A673 (cell line): ENCODE measurements around the gene SLCO3A1. TPM values are rescaled to one million over a fixed set of nuclear protein-coding genes. Genes with fewer than 3 reads are reported as not detected.

Source experiments
- BruUV-seq: library from RNA; stranded (reverse); fragments of 400-500 nt; replicated peaks from 2 replicates; lab custom pipeline; 2021; lab: Mats Ljungman, UMichigan
- CTCF ChIA-PET: fragments of 300-600 bp; sonication (Branson Sonifier 250); formaldehyde crosslinking; loops from one replicate; lab custom pipeline; 2022; ENCODE audit warnings: antibody characterized with exemption; lab: Charles Lee
- POLR2A ChIA-PET: fragments of 300-600 bp; sonication (Branson Sonifier 250); formaldehyde crosslinking; loops from one replicate; lab custom pipeline; 2022; ENCODE audit warnings: antibody characterized with exemption; ENCODE audit not compliant: low non-redundant PET; lab: Charles Lee
- DNase-seq: peaks from one replicate; pipeline ENCODE4 v3.0.0-alpha.2; 2015; ENCODE audit warnings: low spot score
- H3K27ac ChIP-seq: fragments of 200-600 bp; sonication (generic); 2 replicates; pipeline ENCODE4 v1.5.1; 2016; ENCODE audit warnings: mixed run types, low read depth, mild to moderate bottlenecking, mixed read lengths, antibody characterized with exemption, low read length; ENCODE audit not compliant: poor library complexity, severe bottlenecking
- H3K27me3 ChIP-seq: fragments of 200-600 bp; sonication (generic); replicated peaks from 2 replicates; pipeline ENCODE4 v1.6.1; 2017; ENCODE audit warnings: mixed run types, low read depth, mild to moderate bottlenecking, mixed read lengths, antibody characterized with exemption, low read length; ENCODE audit not compliant: insufficient read depth, poor library complexity
- H3K36me3 ChIP-seq: fragments of 200-600 bp; sonication (generic); 2 replicates; pipeline ENCODE4 v1.6.1; 2016; ENCODE audit warnings: mixed run types, mild to moderate bottlenecking, mixed read lengths, antibody characterized with exemption, low read length; ENCODE audit not compliant: insufficient read depth, poor library complexity, severe bottlenecking
- H3K4me1 ChIP-seq: fragments of 200-600 bp; sonication (generic); 2 replicates; pipeline ENCODE4 v1.6.1; 2017; ENCODE audit warnings: mixed run types, mild to moderate bottlenecking, mixed read lengths, antibody characterized with exemption, low read length; ENCODE audit not compliant: insufficient read depth, poor library complexity, severe bottlenecking
- H3K4me3 ChIP-seq: fragments of 200-600 bp; sonication (generic); 2 replicates; pipeline ENCODE4 v1.5.1; 2016; ENCODE audit warnings: low read depth, mixed run types, mild to moderate bottlenecking, mixed read lengths, low read length; ENCODE audit not compliant: poor library complexity, severe bottlenecking
- H3K9me3 ChIP-seq: fragments of 200-600 bp; sonication (generic); 2 replicates; pipeline ENCODE4 v1.6.1; 2016; ENCODE audit warnings: mixed run types, low read depth, mild to moderate bottlenecking, mixed read lengths, antibody characterized with exemption, low read length; ENCODE audit not compliant: poor library complexity, severe bottlenecking
- EZH2 ChIP-seq: fragments of 200-600 bp; sonication (generic); IDR thresholded peaks from 2 replicates; pipeline ENCODE4 v1.6.1; 2017; ENCODE audit warnings: borderline replicate concordance, low read depth, mild to moderate bottlenecking, mixed read lengths, antibody characterized with exemption, low read length; ENCODE audit not compliant: poor library complexity, severe bottlenecking
- intact Hi-C: fragments of 100-400 bp; cut with micrococcal nuclease; formaldehyde crosslinking; loops from one replicate; pipeline ENCODE4 v1.10.0; 2022; ENCODE audit not compliant: unreplicated experiment
- total RNA-seq: library from RNA; stranded (reverse); gene quantifications from 2 replicates; pipeline ENCODE4 v1.2.3, GENCODE V29; 2021
- TF ChIP-seq, protein P1 (sequence below): fragments of 300-800, 200-600 bp; sonication (generic); conservative IDR thresholded peaks from 2 replicates; pipeline ENCODE4 v1.5.1; 2017; ENCODE audit warnings: low read depth, mild to moderate bottlenecking, antibody characterized with exemption, low read length, moderate library complexity, mixed read lengths

Gene SLCO3A1
- total RNA-seq, 1 experiment from 2014 or later: 16.6 TPM

DNA sequence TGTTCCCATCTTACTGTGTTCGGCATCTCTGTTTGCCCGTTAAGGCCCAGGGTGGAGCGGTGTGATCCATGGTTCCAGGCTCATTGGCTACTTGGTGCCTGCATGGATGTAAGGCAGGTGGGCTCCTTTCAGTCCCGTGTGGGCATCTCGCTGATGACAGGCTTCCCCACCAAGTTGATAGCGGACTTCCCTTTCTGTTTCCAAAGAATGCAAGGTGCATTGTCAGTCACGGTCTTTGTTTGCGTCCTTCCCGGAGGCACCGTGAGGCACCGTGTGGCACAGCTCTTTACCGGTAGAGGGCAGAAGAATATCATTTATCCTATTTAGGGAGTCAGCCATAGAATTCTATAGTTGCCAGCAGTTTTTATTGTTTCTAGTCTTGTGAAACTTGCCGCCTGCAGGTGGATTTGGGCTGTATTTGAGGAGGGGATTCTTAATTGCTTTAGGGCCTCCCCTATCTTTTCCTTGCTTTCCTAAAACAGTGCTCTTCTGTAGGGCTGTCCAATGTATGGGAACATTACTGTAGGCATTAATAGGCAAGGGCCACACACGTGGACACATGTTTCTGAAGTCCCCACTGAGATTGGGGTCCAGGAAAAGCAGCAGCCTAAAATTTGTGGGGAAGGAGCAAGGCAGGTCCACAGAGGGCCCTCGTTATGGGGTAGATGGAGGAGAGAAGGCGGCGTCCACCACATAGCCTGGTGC lies 244.1 kb downstream of the SLCO3A1 start:
- CTCF ChIA-PET: interaction anchor here (0.5 to 0.7 kb wide), 3 partner anchors 26 to 617 kb away, joined by 3 to 7 read pairs (median 3); no protein-coding TSS in a partner anchor
- BruUV-seq: no TSS peak

DNA sequence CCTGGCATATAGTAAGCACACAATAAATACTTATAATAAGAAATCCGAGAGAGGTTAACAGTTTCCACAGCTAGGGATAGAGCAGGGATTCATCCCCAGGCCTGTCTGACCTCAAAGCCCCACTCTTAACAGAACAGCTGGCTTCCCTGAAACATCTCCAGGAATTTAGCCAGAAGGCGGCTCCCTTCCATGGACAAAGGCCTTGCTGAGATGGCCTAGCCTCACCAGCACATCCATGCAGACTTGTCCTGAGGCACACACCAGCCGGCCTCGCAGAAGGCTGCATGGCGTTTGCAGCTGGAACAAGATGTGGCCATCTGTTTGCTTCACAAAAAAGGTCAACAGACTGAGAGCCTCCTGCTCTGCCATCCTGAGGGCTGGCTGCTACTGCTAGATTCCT lies 245.4 kb downstream of the SLCO3A1 start:
- no peak for DNase-seq
- H3K4me1 ChIP-seq: no peaks in the 10 kb centered on the region
- no peaks in the 10 kb centered on the region for H3K9me3 ChIP-seq
- BruUV-seq: no TSS peak
- TF ChIP-seq EZH2: no peak
- TF ChIP-seq, protein P1, sequence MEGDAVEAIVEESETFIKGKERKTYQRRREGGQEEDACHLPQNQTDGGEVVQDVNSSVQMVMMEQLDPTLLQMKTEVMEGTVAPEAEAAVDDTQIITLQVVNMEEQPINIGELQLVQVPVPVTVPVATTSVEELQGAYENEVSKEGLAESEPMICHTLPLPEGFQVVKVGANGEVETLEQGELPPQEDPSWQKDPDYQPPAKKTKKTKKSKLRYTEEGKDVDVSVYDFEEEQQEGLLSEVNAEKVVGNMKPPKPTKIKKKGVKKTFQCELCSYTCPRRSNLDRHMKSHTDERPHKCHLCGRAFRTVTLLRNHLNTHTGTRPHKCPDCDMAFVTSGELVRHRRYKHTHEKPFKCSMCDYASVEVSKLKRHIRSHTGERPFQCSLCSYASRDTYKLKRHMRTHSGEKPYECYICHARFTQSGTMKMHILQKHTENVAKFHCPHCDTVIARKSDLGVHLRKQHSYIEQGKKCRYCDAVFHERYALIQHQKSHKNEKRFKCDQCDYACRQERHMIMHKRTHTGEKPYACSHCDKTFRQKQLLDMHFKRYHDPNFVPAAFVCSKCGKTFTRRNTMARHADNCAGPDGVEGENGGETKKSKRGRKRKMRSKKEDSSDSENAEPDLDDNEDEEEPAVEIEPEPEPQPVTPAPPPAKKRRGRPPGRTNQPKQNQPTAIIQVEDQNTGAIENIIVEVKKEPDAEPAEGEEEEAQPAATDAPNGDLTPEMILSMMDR: no peak
- no peak overlapping the region for H3K4me3 ChIP-seq
- H3K36me3 ChIP-seq: no peaks in the 10 kb centered on the region
- POLR2A ChIA-PET: no interaction called here
- H3K27me3 ChIP-seq: no peaks in the 10 kb centered on the region
- intact Hi-C loops: loop anchor here (2.0 kb wide), 1 partner anchor 614 kb away; no protein-coding TSS in a partner anchor
- CTCF ChIA-PET: no interaction called here
- H3K27ac ChIP-seq: no peak overlapping the region

More for the DNA sequence above, 244.1 kb downstream of the SLCO3A1 start:
- Histone ChIP-seq H3K9me3 (no peaks in the 10 kb centered on the region), H3K27me3 (no peaks in the 10 kb centered on the region), H3K4me3 (no peak overlapping the region), H3K4me1 (no peaks in the 10 kb centered on the region), H3K27ac (no peak overlapping the region), H3K36me3 (no peaks in the 10 kb centered on the region)
- DNase-seq: peak; percentile 75
- no peak for TF ChIP-seq EZH2
- TF ChIP-seq, protein P1: peak; percentile 88
- POLR2A ChIA-PET: no interaction called here
- intact Hi-C loops: loop anchor here (1.0 to 2.0 kb wide), 3 partner anchors 129 to 615 kb away; no protein-coding TSS in a partner anchor

DNA sequence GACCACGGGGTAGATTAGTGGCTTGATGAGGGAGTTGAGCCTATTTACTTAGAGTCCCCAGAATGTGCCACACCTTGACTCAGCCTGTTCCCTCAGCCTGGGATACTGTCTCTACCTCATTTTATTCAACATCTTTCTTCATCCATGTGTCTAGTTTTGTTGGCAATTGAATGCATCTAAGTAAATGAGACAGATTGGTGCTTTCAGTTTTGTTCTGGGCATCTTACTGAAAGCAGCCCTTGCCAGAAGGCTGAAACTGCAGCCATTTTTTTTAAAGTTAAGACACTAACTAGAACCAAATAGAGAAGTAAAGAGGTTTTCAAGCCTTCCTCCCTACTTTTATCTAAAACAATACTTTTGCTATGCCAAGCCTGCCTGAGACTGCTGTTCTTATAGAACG lies 246.8 kb downstream of the SLCO3A1 start:
- DNase-seq: no peak
- no TSS peak for BruUV-seq
- H3K4me1 ChIP-seq: no peaks in the 10 kb centered on the region
- H3K27ac ChIP-seq: no peak overlapping the region
- no peaks in the 10 kb centered on the region for H3K36me3 ChIP-seq
- no peak overlapping the region for H3K4me3 ChIP-seq
- POLR2A ChIA-PET: no interaction called here
- CTCF ChIA-PET: no interaction called here
- no peaks in the 10 kb centered on the region for H3K27me3 ChIP-seq
- no peaks in the 10 kb centered on the region for H3K9me3 ChIP-seq
- intact Hi-C loops: no loop called here
- TF ChIP-seq, protein P1: no peak
- TF ChIP-seq EZH2: no peak
